HL-60 (cell line): ENCODE data around the gene RSRC2.

Experiments
- DNase-seq, 2 experiments: peaks; one replicate each; pipeline ENCODE4 v3.0.0-alpha.2; 2010 to 2020; ENCODE audit warnings: low read depth in 1 of 2, low spot score in 1 of 2
- H3K27ac ChIP-seq: fragments of 250-450 bp; sonication (Bioruptor Pico); replicated peaks from 2 replicates; pipeline ENCODE4 v1.5.1; 2020; ENCODE audit warnings: mild to moderate bottlenecking, moderate library complexity
- H3K27me3 ChIP-seq: fragments of 250-450 bp; sonication (Bioruptor Pico); 2 replicates; pipeline ENCODE4 v1.5.1; 2021; ENCODE audit warnings: mild to moderate bottlenecking, moderate library complexity; ENCODE audit not compliant: insufficient read depth, poor library complexity, severe bottlenecking
- H3K4me3 ChIP-seq: replicated peaks from 2 replicates; pipeline ENCODE4 v1.5.1; 2011; ENCODE audit warnings: mild to moderate bottlenecking, control low read depth, low read length; ENCODE audit not compliant: insufficient read depth
- CTCF ChIP-seq: IDR thresholded peaks from one replicate; pipeline ENCODE4 v1.5.1; 2011; ENCODE audit warnings: low read length, control low read depth, inconsistent platforms; ENCODE audit not compliant: insufficient read depth
- GABPA ChIP-seq: IDR thresholded peaks from 2 replicates; pipeline ENCODE4 v1.6.1; 2012; ENCODE audit warnings: low read depth
- POLR2AphosphoS5 ChIP-seq: IDR thresholded peaks from 2 replicates; pipeline ENCODE4 v1.6.1; 2012; ENCODE audit warnings: low read depth
- REST ChIP-seq: IDR thresholded peaks from 2 replicates; pipeline ENCODE4 v1.6.1; 2012; ENCODE audit warnings: low read depth; ENCODE audit not compliant: insufficient replicate concordance
- SPI1 ChIP-seq: IDR thresholded peaks from 2 replicates; pipeline ENCODE4 v1.6.1; 2012; ENCODE audit warnings: low read depth, mild to moderate bottlenecking, borderline replicate concordance

RSRC2 gene

GRCh38 chr12:122523280-122523679 is 3.5 kb downstream of the RSRC2 start:
- peak in 1 of 2 experiments; percentile 68 for DNase-seq
- Histone ChIP-seq H3K4me3 (peak overlapping the region; percentile 60), H3K27ac (no peak overlapping the region), H3K27me3 (no peaks in the 10 kb centered on the region)
- TF ChIP-seq REST (no peak), POLR2AphosphoS5 (0 out of 2 replicates have a peak, but pooled peaks have one; percentile 33)

- H3K4me3 ChIP-seq, result no peak overlapping the region
Measured at GRCh38 chr12:122520676-122521075, 6.1 kb downstream of the RSRC2 start.

GRCh38 chr12:122519418-122519817 is 7.3 kb downstream of the RSRC2 start:
- no peak for TF ChIP-seq CTCF
- no peak for TF ChIP-seq POLR2AphosphoS5
- no peak for TF ChIP-seq REST
- TF ChIP-seq SPI1, result no peak
- no peak for TF ChIP-seq GABPA
- Histone ChIP-seq H3K4me3 (no peak overlapping the region), H3K27ac (no peak overlapping the region), H3K27me3 (no peaks in the 10 kb centered on the region)
- DNase-seq, result no peak

More at GRCh38 chr12:122520676-122521075, 6.1 kb downstream of the RSRC2 start:
- no peaks in the 10 kb centered on the region for H3K27me3 ChIP-seq
- no peak overlapping the region for H3K27ac ChIP-seq
- TF ChIP-seq POLR2AphosphoS5 (no peak), GABPA (no peak), CTCF (no peak), REST (no peak), SPI1 (no peak)
- DNase-seq, result no peak

GRCh38 chr12:122518908-122519307 is 7.8 kb downstream of the RSRC2 start:
- Histone ChIP-seq H3K27ac (no peak overlapping the region), H3K4me3 (no peak overlapping the region), H3K27me3 (no peaks in the 10 kb centered on the region)
- TF ChIP-seq SPI1 (no peak), CTCF (no peak), POLR2AphosphoS5 (no peak), REST (no peak), GABPA (no peak)
- DNase-seq, result no peak
